ENCODE measurements around the gene KRTAP6-3. TPM values are rescaled to one million over a fixed set of nuclear protein-coding genes. Genes with fewer than 3 reads are reported as not detected.

KRTAP6-3 gene
- total RNA-seq, 1 experiment from 2014 or later, result not detected

DNA sequence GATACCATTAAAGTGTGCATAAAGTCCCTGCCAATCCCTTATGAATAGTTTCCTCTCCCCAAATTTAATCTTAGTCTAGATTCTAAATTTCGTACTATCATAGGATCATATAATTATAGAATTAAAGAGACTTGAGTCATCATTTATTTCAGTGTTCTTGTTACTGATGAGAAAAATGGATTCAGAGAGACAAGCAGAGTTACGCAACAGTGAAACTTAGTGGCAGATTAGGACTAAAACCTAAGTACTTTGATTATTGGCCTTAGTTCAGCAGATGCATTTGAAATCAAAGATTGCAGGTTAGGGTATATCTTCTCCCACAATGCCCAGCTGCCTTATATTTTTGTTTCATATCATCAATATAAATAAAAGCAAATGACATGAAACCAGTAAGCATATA is 30.3 kb upstream of the KRTAP6-3 start:
- Histone ChIP-seq H3K27ac (ENCODE audit: low read length) (no peak overlapping the region), H3K36me3 (ENCODE audit: control insufficient read depth, insufficient read depth, low read length) (no peaks in the 10 kb centered on the region), H3K27me3 (ENCODE audit: control insufficient read depth, insufficient read depth, low read length) (no peaks in the 10 kb centered on the region), H3K4me1 (ENCODE audit: control insufficient read depth, insufficient read depth, low read length) (no peaks in the 10 kb centered on the region), H3K9me3 (ENCODE audit: control insufficient read depth, insufficient read depth, low read depth, low read length) (no peaks in the 10 kb centered on the region), H3K4me3 (ENCODE audit: low read depth in 2 of 2, low read length in 2 of 2) (no peak overlapping the region)
- intact Hi-C loops (cut with micrococcal nuclease; ENCODE audit: unreplicated experiment), result no loop called here
- DNase-seq (ENCODE audit: low read depth, low spot score) (no peak), ATAC-seq (no peak)
- CTCF ChIA-PET, result no interaction called here
- TF ChIP-seq, protein P1, sequence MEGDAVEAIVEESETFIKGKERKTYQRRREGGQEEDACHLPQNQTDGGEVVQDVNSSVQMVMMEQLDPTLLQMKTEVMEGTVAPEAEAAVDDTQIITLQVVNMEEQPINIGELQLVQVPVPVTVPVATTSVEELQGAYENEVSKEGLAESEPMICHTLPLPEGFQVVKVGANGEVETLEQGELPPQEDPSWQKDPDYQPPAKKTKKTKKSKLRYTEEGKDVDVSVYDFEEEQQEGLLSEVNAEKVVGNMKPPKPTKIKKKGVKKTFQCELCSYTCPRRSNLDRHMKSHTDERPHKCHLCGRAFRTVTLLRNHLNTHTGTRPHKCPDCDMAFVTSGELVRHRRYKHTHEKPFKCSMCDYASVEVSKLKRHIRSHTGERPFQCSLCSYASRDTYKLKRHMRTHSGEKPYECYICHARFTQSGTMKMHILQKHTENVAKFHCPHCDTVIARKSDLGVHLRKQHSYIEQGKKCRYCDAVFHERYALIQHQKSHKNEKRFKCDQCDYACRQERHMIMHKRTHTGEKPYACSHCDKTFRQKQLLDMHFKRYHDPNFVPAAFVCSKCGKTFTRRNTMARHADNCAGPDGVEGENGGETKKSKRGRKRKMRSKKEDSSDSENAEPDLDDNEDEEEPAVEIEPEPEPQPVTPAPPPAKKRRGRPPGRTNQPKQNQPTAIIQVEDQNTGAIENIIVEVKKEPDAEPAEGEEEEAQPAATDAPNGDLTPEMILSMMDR (IDR thresholded peaks at IDR 0.05), result no peak
- TF ChIP-seq SIN3A (IDR thresholded peaks at IDR 0.05; ENCODE audit: borderline replicate concordance, insufficient read depth, low read depth, low read length) (no peak), POLR2AphosphoS5 (IDR thresholded peaks at IDR 0.05; ENCODE audit: low read depth, low read length) (no peak), REST (IDR thresholded peaks at IDR 0.05; ENCODE audit: insufficient read depth in 1 of 2, low read depth in 2 of 2, low read length in 1 of 2) (no peak), TCF7L2 (IDR thresholded peaks at IDR 0.05; ENCODE audit: low read depth, low read length) (no peak)
- POLR2A ChIA-PET, result no interaction called here
- no TSS peak for BruUV-seq (replicated peaks)
- in situ Hi-C loops (cut with HindIII; ENCODE audit: low pct_unique_long_range_greater_than_20kb, low sequenced_read_pairs), result no loop called here

DNA sequence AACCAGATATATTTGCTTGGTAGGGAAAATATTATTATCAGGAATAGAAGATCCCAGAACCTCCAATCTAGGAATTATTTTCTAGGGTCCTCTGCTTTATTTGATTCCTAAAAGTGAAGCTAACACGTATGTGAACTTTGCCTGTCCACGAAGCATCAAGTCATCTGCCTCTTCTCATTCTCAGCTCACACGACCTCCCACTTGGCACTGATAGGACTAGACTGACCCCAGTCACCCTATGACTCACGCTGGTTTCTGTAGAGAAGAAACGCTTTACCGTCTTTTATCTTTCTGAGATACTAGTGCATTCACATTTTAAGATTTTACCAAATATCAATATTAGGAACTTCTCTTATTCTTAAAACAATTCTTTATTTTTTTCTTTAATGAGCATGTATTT is 29.2 kb upstream of the KRTAP6-3 start:
- BruUV-seq (replicated peaks), result no TSS peak
- TF ChIP-seq TCF7L2 (IDR thresholded peaks at IDR 0.05; ENCODE audit: low read depth, low read length) (no peak), SIN3A (IDR thresholded peaks at IDR 0.05; ENCODE audit: borderline replicate concordance, insufficient read depth, low read depth, low read length) (no peak), POLR2AphosphoS5 (IDR thresholded peaks at IDR 0.05; ENCODE audit: low read depth, low read length) (no peak), REST (IDR thresholded peaks at IDR 0.05; ENCODE audit: insufficient read depth in 1 of 2, low read depth in 2 of 2, low read length in 1 of 2) (no peak)
- TF ChIP-seq, protein P1 (IDR thresholded peaks at IDR 0.05), result no peak
- Histone ChIP-seq H3K36me3 (ENCODE audit: control insufficient read depth, insufficient read depth, low read length) (no peaks in the 10 kb centered on the region), H3K9me3 (ENCODE audit: control insufficient read depth, insufficient read depth, low read depth, low read length) (no peaks in the 10 kb centered on the region), H3K27me3 (ENCODE audit: control insufficient read depth, insufficient read depth, low read length) (no peaks in the 10 kb centered on the region), H3K4me1 (ENCODE audit: control insufficient read depth, insufficient read depth, low read length) (no peaks in the 10 kb centered on the region), H3K27ac (ENCODE audit: low read length) (no peak overlapping the region), H3K4me3 (ENCODE audit: low read depth in 2 of 2, low read length in 2 of 2) (no peak overlapping the region)
- intact Hi-C loops (cut with micrococcal nuclease; ENCODE audit: unreplicated experiment), result no loop called here
- ChIA-PET CTCF (no interaction called here), POLR2A (no interaction called here)
- no peak for DNase-seq (ENCODE audit: low read depth, low spot score)
- in situ Hi-C loops (cut with HindIII; ENCODE audit: low pct_unique_long_range_greater_than_20kb, low sequenced_read_pairs), result no loop called here
- ATAC-seq, result no peak

Measured in Panc1 (cell line).